HG02943 (cell line): ENCODE measurements around the gene TRUB2.
A peak's percentile ranks its signal among the peaks of the same experiment; 100 is the strongest.

Experiments
- ATAC-seq: cut with Tn5 transposase; IDR thresholded peaks from one replicate; pipeline ENCODE4 v1.9.1; 2021; ENCODE audit warnings: mild to moderate bottlenecking, low read depth, moderate library complexity; ENCODE audit not compliant: unreplicated experiment

TRUB2 gene

GRCh38 chr9:128322404-128323211 is at the start of gene TRUB2, which contains the start of gene COQ4:
Gene TRUB2 (minus strand): TSS chr9:128322447. CDS start chr9:128322408, 39 bp downstream.
Gene COQ4 (plus strand): TSS chr9:128322839. CDS start chr9:128322859, 20 bp downstream.
- peak; percentile 74 for ATAC-seq

- no peak for ATAC-seq
Measured at GRCh38 chr9:128371630-128372117, 49.4 kb upstream of the TRUB2 start.

- ATAC-seq = peak; percentile 94
Measured at GRCh38 chr9:128370752-128371629, 48.7 kb upstream of the TRUB2 start, which contains the start of gene URM1. Gene URM1 (plus strand): TSS chr9:128371374. CDS start chr9:128371381, 7 bp downstream.

GRCh38 chr9:128370367-128370751 is 48.1 kb upstream of the TRUB2 start:
- no peak for ATAC-seq

- ATAC-seq = no peak
Measured at GRCh38 chr9:128369024-128369706, 46.9 kb upstream of the TRUB2 start.

- no peak for ATAC-seq
Measured at GRCh38 chr9:128365525-128365924, 43.3 kb upstream of the TRUB2 start.

- ATAC-seq = no peak
Measured at GRCh38 chr9:128362774-128363173, 40.5 kb upstream of the TRUB2 start.

- no peak for ATAC-seq
Measured at GRCh38 chr9:128361986-128362646, 39.9 kb upstream of the TRUB2 start.

- no peak for ATAC-seq
Measured at GRCh38 chr9:128361296-128361985, 39.2 kb upstream of the TRUB2 start.

GRCh38 chr9:128360826-128361225 is 38.6 kb upstream of the TRUB2 start:
- ATAC-seq = no peak

- ATAC-seq = no peak
Measured at GRCh38 chr9:128358861-128359260, 36.6 kb upstream of the TRUB2 start.

- ATAC-seq = no peak
Measured at GRCh38 chr9:128358090-128358489, 35.8 kb upstream of the TRUB2 start.

- ATAC-seq = no peak
Measured at GRCh38 chr9:128355451-128355850, 33.2 kb upstream of the TRUB2 start.

- ATAC-seq = no peak
Measured at GRCh38 chr9:128349772-128350171, 27.5 kb upstream of the TRUB2 start.

GRCh38 chr9:128349125-128349524 is 26.9 kb upstream of the TRUB2 start:
- ATAC-seq = no peak

- ATAC-seq = no peak
Measured at GRCh38 chr9:128344931-128345605, 22.8 kb upstream of the TRUB2 start.

- ATAC-seq = no peak
Measured at GRCh38 chr9:128343855-128344254, 21.6 kb upstream of the TRUB2 start.

GRCh38 chr9:128342971-128343680 is 20.9 kb upstream of the TRUB2 start:
- ATAC-seq = no peak
